ENCODE data around the gene ZDHHC11. TPM values are rescaled to one million over a fixed set of nuclear protein-coding genes. Genes with fewer than 3 reads are reported as not detected.

The ZDHHC11 gene
- total and polyA plus RNA-seq, 2 experiments from 2014 or later, result 8.0 to 29.1 TPM

DNA sequence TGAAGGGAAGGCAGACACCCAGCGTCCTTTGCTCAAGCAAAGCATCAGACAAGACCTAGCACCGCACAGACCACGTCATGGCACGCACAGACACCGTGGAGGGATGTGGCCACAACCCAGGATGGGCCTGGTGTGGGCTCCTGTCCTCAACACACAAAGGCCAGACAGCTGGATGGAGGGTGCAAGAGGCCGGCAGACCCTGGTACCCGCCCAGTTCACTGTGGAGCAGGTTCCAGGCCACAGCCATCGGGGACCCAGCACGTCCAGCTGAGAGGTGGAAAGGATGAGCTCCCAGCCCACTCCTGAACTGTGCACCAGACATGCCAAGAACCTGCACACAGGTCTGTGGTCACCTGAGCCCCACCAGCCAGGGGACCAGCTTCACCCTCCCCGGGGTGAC is 15.0 kb upstream of the ZDHHC11 start (continued):
- TF ChIP-seq, protein P1, sequence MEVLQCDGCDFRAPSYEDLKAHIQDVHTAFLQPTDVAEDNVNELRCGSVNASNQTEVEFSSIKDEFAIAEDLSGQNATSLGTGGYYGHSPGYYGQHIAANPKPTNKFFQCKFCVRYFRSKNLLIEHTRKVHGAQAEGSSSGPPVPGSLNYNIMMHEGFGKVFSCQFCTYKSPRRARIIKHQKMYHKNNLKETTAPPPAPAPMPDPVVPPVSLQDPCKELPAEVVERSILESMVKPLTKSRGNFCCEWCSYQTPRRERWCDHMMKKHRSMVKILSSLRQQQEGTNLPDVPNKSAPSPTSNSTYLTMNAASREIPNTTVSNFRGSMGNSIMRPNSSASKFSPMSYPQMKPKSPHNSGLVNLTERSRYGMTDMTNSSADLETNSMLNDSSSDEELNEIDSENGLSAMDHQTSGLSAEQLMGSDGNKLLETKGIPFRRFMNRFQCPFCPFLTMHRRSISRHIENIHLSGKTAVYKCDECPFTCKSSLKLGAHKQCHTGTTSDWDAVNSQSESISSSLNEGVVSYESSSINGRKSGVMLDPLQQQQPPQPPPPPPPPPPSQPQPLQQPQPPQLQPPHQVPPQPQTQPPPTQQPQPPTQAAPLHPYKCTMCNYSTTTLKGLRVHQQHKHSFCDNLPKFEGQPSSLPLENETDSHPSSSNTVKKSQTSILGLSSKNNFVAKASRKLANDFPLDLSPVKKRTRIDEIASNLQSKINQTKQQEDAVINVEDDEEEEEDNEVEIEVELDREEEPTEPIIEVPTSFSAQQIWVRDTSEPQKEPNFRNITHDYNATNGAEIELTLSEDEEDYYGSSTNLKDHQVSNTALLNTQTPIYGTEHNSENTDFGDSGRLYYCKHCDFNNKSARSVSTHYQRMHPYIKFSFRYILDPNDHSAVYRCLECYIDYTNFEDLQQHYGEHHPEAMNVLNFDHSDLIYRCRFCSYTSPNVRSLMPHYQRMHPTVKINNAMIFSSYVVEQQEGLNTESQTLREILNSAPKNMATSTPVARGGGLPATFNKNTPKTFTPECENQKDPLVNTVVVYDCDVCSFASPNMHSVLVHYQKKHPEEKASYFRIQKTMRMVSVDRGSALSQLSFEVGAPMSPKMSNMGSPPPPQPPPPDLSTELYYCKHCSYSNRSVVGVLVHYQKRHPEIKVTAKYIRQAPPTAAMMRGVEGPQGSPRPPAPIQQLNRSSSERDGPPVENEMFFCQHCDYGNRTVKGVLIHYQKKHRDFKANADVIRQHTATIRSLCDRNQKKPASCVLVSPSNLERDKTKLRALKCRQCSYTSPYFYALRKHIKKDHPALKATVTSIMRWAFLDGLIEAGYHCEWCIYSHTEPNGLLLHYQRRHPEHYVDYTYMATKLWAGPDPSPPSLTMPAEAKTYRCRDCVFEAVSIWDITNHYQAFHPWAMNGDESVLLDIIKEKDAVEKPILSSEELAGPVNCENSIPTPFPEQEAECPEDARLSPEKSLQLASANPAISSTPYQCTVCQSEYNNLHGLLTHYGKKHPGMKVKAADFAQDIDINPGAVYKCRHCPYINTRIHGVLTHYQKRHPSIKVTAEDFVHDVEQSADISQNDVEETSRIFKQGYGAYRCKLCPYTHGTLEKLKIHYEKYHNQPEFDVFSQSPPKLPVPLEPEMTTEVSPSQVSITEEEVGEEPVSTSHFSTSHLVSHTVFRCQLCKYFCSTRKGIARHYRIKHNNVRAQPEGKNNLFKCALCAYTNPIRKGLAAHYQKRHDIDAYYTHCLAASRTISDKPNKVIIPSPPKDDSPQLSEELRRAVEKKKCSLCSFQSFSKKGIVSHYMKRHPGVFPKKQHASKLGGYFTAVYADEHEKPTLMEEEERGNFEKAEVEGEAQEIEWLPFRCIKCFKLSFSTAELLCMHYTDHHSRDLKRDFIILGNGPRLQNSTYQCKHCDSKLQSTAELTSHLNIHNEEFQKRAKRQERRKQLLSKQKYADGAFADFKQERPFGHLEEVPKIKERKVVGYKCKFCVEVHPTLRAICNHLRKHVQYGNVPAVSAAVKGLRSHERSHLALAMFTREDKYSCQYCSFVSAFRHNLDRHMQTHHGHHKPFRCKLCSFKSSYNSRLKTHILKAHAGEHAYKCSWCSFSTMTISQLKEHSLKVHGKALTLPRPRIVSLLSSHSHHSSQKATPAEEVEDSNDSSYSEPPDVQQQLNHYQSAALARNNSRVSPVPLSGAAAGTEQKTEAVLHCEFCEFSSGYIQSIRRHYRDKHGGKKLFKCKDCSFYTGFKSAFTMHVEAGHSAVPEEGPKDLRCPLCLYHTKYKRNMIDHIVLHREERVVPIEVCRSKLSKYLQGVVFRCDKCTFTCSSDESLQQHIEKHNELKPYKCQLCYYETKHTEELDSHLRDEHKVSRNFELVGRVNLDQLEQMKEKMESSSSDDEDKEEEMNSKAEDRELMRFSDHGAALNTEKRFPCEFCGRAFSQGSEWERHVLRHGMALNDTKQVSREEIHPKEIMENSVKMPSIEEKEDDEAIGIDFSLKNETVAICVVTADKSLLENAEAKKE (CRISPR knock-in tag; IDR thresholded peaks at IDR 0.05), result no peak

DNA sequence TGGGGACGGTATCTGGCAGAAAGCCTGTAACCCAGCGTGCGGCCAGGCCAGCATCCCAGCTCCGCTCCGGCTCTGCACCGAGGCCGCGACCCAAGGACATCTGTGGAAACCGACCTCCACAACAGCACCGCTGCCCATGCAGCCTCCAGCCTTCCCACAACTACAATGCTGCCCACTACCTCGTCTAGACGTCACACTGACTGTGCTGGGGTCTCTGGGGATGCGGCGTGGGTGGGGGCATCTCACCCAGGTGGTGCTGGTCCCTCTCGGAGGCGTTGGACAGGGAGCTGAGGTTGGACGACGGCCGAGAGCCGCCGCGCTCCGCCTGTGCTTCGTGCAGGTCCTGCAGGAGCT is 14.4 kb upstream of the ZDHHC11 start:
- DNase-seq (ENCODE audit: low spot score) (no peak), ATAC-seq (no peak)
- H3K4me2 ChIP-seq, result no peak overlapping the region
- H3K27me3 Mint-ChIP-seq (ENCODE audit: insufficient read depth, low read depth, poor library complexity), result no peaks in the 10 kb centered on the region
- H3K36me3 Mint-ChIP-seq (ENCODE audit: low read depth), result peaks cover 61% of the 10 kb centered on the region
- no peak overlapping the region for H3K27ac ChIP-seq (ENCODE audit: low read depth)
- H3F3A ChIP-seq (replicated peaks; ENCODE audit: low read depth), result 0 out of 2 replicates have a peak, but pooled peaks cover under 1% of the 10 kb centered on the region
- no peaks in the 10 kb centered on the region for H3K9me2 ChIP-seq (ENCODE audit: insufficient read depth)
- H3K4me1 Mint-ChIP-seq, result peaks cover 5% of the 10 kb centered on the region; the same call in 2 of the 3 replicates
- H3K9me3 Mint-ChIP-seq, result no peaks in the 10 kb centered on the region; the same call in 2 of the 3 replicates
- no peaks in the 10 kb centered on the region for H3K27me3 ChIP-seq (ENCODE audit: insufficient read depth)
- peaks cover 24% of the 10 kb centered on the region for H3K36me3 ChIP-seq (ENCODE audit: insufficient read depth)
- peaks cover 10% of the 10 kb centered on the region for H4K20me1 ChIP-seq (replicated peaks; ENCODE audit: insufficient read depth)
- no peak overlapping the region for H3K4me3 ChIP-seq
- H3K4me3 Mint-ChIP-seq, result no peak overlapping the region
- no peaks in the 10 kb centered on the region for H3K79me2 ChIP-seq (replicated peaks; ENCODE audit: insufficient read depth)
- no peak overlapping the region for H3K27ac Mint-ChIP-seq
- H2AFZ ChIP-seq, result no peak overlapping the region
- H3K4me1 ChIP-seq (ENCODE audit: insufficient read depth), result no peaks in the 10 kb centered on the region
- TF ChIP-seq ZNF114 (CRISPR knock-in tag; IDR thresholded peaks at IDR 0.05) (no peak), NANOG (IDR thresholded peaks at IDR 0.05; ENCODE audit: borderline replicate concordance) (no peak), POLR2AphosphoS5 (IDR thresholded peaks at IDR 0.05; ENCODE audit: low read depth) (no peak), CREB1 (CRISPR knock-in tag; IDR thresholded peaks at IDR 0.05; ENCODE audit: low read depth) (no peak), EZH2 (IDR thresholded peaks at IDR 0.05; ENCODE audit: low read depth, unreplicated experiment) (no peak), REST (IDR thresholded peaks at IDR 0.05; ENCODE audit: unreplicated experiment) (no peak), EZH2phosphoT487 (IDR thresholded peaks at IDR 0.05; ENCODE audit: unreplicated experiment) (no peak)
